HEK293 (cell line): ENCODE results near the gene SLC43A3.
"Not testable (repeated sequence)": the region's sequence is repeated elsewhere in the genome, so short reads cannot be mapped to it uniquely, and the experiment has no call there.

Source experiments
- CTCF ChIA-PET: fragments of 350-600 bp; formaldehyde crosslinking; extraction: SDS; loops from one replicate; lab custom pipeline; 2021; ENCODE audit warnings: antibody characterized with exemption; lab: Yijun Ruan, JAX
- POLR2A ChIA-PET: fragments of 300-600 bp; formaldehyde crosslinking; extraction: SDS; loops from one replicate; lab custom pipeline; 2020; ENCODE audit warnings: antibody characterized with exemption, inconsistent platforms; lab: Yijun Ruan, JAX
- H3K27ac ChIP-seq: fragments of 200-500 bp; sonication (Bioruptor generic); 2 replicates; pipeline ENCODE4 v1.5.1; 2014; ENCODE audit warnings: low read depth, low read length, control low read depth, inconsistent platforms; ENCODE audit errors: extremely low read depth
- H3K36me3 ChIP-seq, 2 experiments: fragments of 200-500 bp in 1 of 2; sonication (Bioruptor generic) in 1 of 2; 1 replicate in 1 of 2; 2 replicates in 1 of 2; pipeline ENCODE4 v1.5.1; 2014 to 2017; ENCODE audit warnings: inconsistent platforms in 2 of 2, low read length in 2 of 2; ENCODE audit not compliant: control insufficient read depth in 2 of 2, insufficient read depth in 1 of 2
- H3K4me1 ChIP-seq: fragments of 200-500 bp; sonication (Bioruptor generic); 2 replicates; pipeline ENCODE4 v1.5.1; 2014; ENCODE audit warnings: mild to moderate bottlenecking, low read length, inconsistent platforms; ENCODE audit not compliant: control insufficient read depth, insufficient read depth
- H3K4me3 ChIP-seq: 2 replicates; pipeline ENCODE4 v1.5.1; 2011; ENCODE audit warnings: low read depth, mild to moderate bottlenecking, control low read depth, low read length, moderate library complexity
- H3K9me3 ChIP-seq: fragments of 200-500 bp; sonication (Bioruptor generic); 2 replicates; pipeline ENCODE4 v1.5.1; 2014; ENCODE audit warnings: low read depth, low read length, inconsistent platforms; ENCODE audit not compliant: control insufficient read depth, insufficient read depth
- EGR2 ChIP-seq: fragments of 450-650 bp; formaldehyde crosslinking; IDR thresholded peaks from 2 replicates; pipeline ENCODE4 v1.5.1; 2016; ENCODE audit warnings: low read depth, missing biosample characterization, missing genetic modification characterization
- KLF7 ChIP-seq: fragments of 450-650 bp; formaldehyde crosslinking; IDR thresholded peaks from 2 replicates; pipeline ENCODE4 v1.5.1; 2016; ENCODE audit warnings: missing biosample characterization, missing genetic modification characterization, borderline replicate concordance
- OVOL3 ChIP-seq: fragments of 450-650 bp; formaldehyde crosslinking; IDR thresholded peaks from 2 replicates; pipeline ENCODE4 v1.5.1; 2016; ENCODE audit warnings: missing biosample characterization, missing genetic modification characterization
- PRDM1 ChIP-seq: fragments of 450-650 bp; formaldehyde crosslinking; IDR thresholded peaks from 2 replicates; pipeline ENCODE4; 2016; ENCODE audit warnings: missing biosample characterization, missing genetic modification characterization
- SCRT1 ChIP-seq: fragments of 450-650 bp; formaldehyde crosslinking; IDR thresholded peaks from 2 replicates; pipeline ENCODE4 v1.5.1; 2016; ENCODE audit warnings: missing biosample characterization, missing genetic modification characterization, borderline replicate concordance
- ZBTB21 ChIP-seq: fragments of 450-650 bp; formaldehyde crosslinking; IDR thresholded peaks from 2 replicates; pipeline ENCODE4 v1.5.1; 2017; ENCODE audit warnings: missing biosample characterization, missing genetic modification characterization
- ZNF174 ChIP-seq: fragments of 450-650 bp; formaldehyde crosslinking; IDR thresholded peaks from 2 replicates; pipeline ENCODE4 v1.5.0; 2017; ENCODE audit warnings: missing biosample characterization, mild to moderate bottlenecking, missing genetic modification characterization
- ZNF2 ChIP-seq: fragments of 450-650 bp; formaldehyde crosslinking; IDR thresholded peaks from 2 replicates; pipeline ENCODE4 v1.5.1; 2016; ENCODE audit warnings: missing biosample characterization, missing genetic modification characterization
- ZNF202 ChIP-seq: fragments of 450-650 bp; formaldehyde crosslinking; IDR thresholded peaks from 2 replicates; pipeline ENCODE4 v1.5.1; 2016; ENCODE audit warnings: missing biosample characterization, missing genetic modification characterization, borderline replicate concordance
- ZNF24 ChIP-seq: fragments of 450-650 bp; formaldehyde crosslinking; IDR thresholded peaks from 2 replicates; pipeline ENCODE4 v1.5.1; 2016; ENCODE audit warnings: missing biosample characterization, missing genetic modification characterization
- ZNF280C ChIP-seq: fragments of 450-650 bp; formaldehyde crosslinking; IDR thresholded peaks from 2 replicates; pipeline ENCODE4 v1.5.1; 2016; ENCODE audit warnings: missing biosample characterization, missing genetic modification characterization
- ZNF292 ChIP-seq: fragments of 450-650 bp; formaldehyde crosslinking; IDR thresholded peaks from 2 replicates; pipeline ENCODE4 v1.5.1; 2016; ENCODE audit warnings: low read depth, missing biosample characterization, missing genetic modification characterization, borderline replicate concordance
- ZNF302 ChIP-seq: fragments of 450-650 bp; formaldehyde crosslinking; IDR thresholded peaks from 2 replicates; pipeline ENCODE4 v1.5.1; 2016; ENCODE audit warnings: missing biosample characterization, missing genetic modification characterization, low read depth
- ZNF366 ChIP-seq: fragments of 450-650 bp; formaldehyde crosslinking; conservative IDR thresholded peaks from 2 replicates; pipeline ENCODE4 v1.5.1; 2016; ENCODE audit warnings: missing biosample characterization, missing genetic modification characterization
- ZNF416 ChIP-seq: fragments of 450-650 bp; formaldehyde crosslinking; IDR thresholded peaks from 2 replicates; pipeline ENCODE4 v1.5.1; 2016; ENCODE audit warnings: missing biosample characterization, missing genetic modification characterization
- ZNF449 ChIP-seq: fragments of 450-650 bp; formaldehyde crosslinking; IDR thresholded peaks from 2 replicates; pipeline ENCODE4 v1.5.1; 2017; ENCODE audit warnings: missing biosample characterization, mild to moderate bottlenecking, missing genetic modification characterization, moderate library complexity
- ZNF514 ChIP-seq: fragments of 450-650 bp; formaldehyde crosslinking; IDR thresholded peaks from 2 replicates; pipeline ENCODE4 v1.5.1; 2016; ENCODE audit warnings: missing biosample characterization, missing genetic modification characterization
- ZNF518A ChIP-seq: fragments of 450-650 bp; formaldehyde crosslinking; conservative IDR thresholded peaks from 2 replicates; pipeline ENCODE4 v1.5.1; 2016; ENCODE audit warnings: low read depth, missing biosample characterization, missing genetic modification characterization
- ZNF558 ChIP-seq: fragments of 450-650 bp; formaldehyde crosslinking; IDR thresholded peaks from 2 replicates; pipeline ENCODE4 v1.5.1; 2016; ENCODE audit warnings: missing biosample characterization, missing genetic modification characterization
- ZNF626 ChIP-seq: fragments of 450-650 bp; sonication (Bioruptor Pico); formaldehyde crosslinking; IDR thresholded peaks from 2 replicates; pipeline ENCODE4 v1.5.1; 2018; ENCODE audit warnings: missing biosample characterization, missing genetic modification characterization, inconsistent platforms
- ZNF677 ChIP-seq: fragments of 450-650 bp; IDR thresholded peaks from 2 replicates; pipeline ENCODE4 v1.5.0; 2018; ENCODE audit warnings: missing biosample characterization, mild to moderate bottlenecking, missing genetic modification characterization, moderate library complexity
- ZNF792 ChIP-seq: fragments of 450-650 bp; formaldehyde crosslinking; IDR thresholded peaks from 2 replicates; pipeline ENCODE4 v1.5.1; 2016; ENCODE audit warnings: missing biosample characterization, missing genetic modification characterization
- ZNF843 ChIP-seq: fragments of 450-650 bp; formaldehyde crosslinking; IDR thresholded peaks from 2 replicates; pipeline ENCODE4 v1.5.1; 2016; ENCODE audit warnings: missing biosample characterization, missing genetic modification characterization
- ZSCAN30 ChIP-seq: fragments of 450-650 bp; IDR thresholded peaks from 2 replicates; pipeline ENCODE4 v1.5.1; 2018; ENCODE audit warnings: missing biosample characterization, mild to moderate bottlenecking, missing genetic modification characterization, moderate library complexity

SLC43A3 gene

GRCh38 chr11:57446055-57446454, 19.1 kb upstream of the SLC43A3 start:
- Histone ChIP-seq H3K36me3 (no peaks in the 10 kb centered on the region), H3K27ac (no peak overlapping the region), H3K9me3 (no peaks in the 10 kb centered on the region), H3K4me1 (no peaks in the 10 kb centered on the region), H3K4me3 (no peak overlapping the region)
- TF ChIP-seq ZNF843 (tag by site-specific recombination) (no peak), ZNF2 (tag by site-specific recombination) (no peak), ZNF626 (tag by site-specific recombination) (no peak), ZNF416 (tag by site-specific recombination) (no peak), ZNF292 (no peak), OVOL3 (tag by site-specific recombination) (no peak), ZNF514 (no peak), ZNF558 (tag by site-specific recombination) (no peak)
- ChIA-PET POLR2A (no interaction called here), CTCF (interaction anchor here (0.7 kb wide), 1 partner anchor 46 kb away, joined by 3 read pairs; no protein-coding TSS in a partner anchor)

- not testable (repeated sequence) for H3K36me3 ChIP-seq
- TF ChIP-seq EGR2 (tag by site-specific recombination), result peak; percentile 50
- TF ChIP-seq, all 188 proteins: peak for 1; not testable (repeated sequence) for 187
- H3K4me3 ChIP-seq, H3K9me3 ChIP-seq, H3K4me1 ChIP-seq, CTCF ChIA-PET, H3K27ac ChIP-seq, POLR2A ChIA-PET: not testable (repeated sequence)
Measured at GRCh38 chr11:57445122-57445394, 18.1 kb upstream of the SLC43A3 start.

- ChIA-PET CTCF (interaction anchor here (0.7 to 1.1 kb wide), 3 partner anchors 40 to 107 kb away, joined by 3 to 5 read pairs (median 3); no protein-coding TSS in a partner anchor), POLR2A (interaction anchor here (0.5 kb wide), 1 partner anchor 335 kb away, joined by 3 read pairs; no protein-coding TSS in a partner anchor)
- Histone ChIP-seq H3K27ac (no peak overlapping the region), H3K4me1 (no peaks in the 10 kb centered on the region), H3K4me3 (no peak overlapping the region), H3K36me3 (no peaks in the 10 kb centered on the region), H3K9me3 (no peaks in the 10 kb centered on the region)
- TF ChIP-seq PRDM1 (no peak), ZNF174 (tag by site-specific recombination) (no peak), ZNF202 (tag by site-specific recombination) (no peak), ZNF24 (tag by site-specific recombination) (no peak), ZBTB21 (tag by site-specific recombination) (no peak), ZNF677 (tag by site-specific recombination) (no peak), ZNF302 (no peak), ZNF280C (no peak), SCRT1 (tag by site-specific recombination) (no peak), ZNF366 (tag by site-specific recombination) (no peak), ZNF843 (tag by site-specific recombination) (no peak), ZNF518A (tag by site-specific recombination) (no peak), ZNF792 (tag by site-specific recombination) (no peak), ZSCAN30 (no peak), ZNF449 (tag by site-specific recombination) (no peak), KLF7 (tag by site-specific recombination) (no peak)
Measured at GRCh38 chr11:57444362-57445121, 17.6 kb upstream of the SLC43A3 start.
